NCI-H187 (cell line): ENCODE results near the gene YIPF3.

Source experiments
- DNase-seq, 2 experiments: peaks; one replicate each; lab custom pipeline; 2025; lab: John Stamatoyannopoulos, UW

YIPF3 gene

DNA sequence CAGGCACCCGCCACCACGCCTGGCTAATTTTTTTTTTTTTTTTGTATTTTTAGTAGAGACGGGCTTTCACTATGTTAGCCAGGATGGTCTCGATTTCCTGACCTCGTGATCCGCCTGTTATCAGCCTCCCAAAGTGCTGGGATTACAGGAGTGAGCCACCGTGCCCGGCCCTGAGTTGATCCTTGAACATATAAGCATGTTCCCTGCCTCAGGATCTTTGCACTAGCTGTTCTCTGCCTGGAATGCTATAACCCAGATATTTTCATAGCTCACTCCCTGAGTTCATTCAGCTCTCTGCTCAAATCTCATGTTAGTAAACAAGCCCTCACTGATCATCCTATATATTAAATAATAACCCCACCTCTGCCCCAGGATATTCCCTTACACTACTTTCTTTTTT is 52.4 kb downstream of the YIPF3 start:
- no peak for DNase-seq

DNA sequence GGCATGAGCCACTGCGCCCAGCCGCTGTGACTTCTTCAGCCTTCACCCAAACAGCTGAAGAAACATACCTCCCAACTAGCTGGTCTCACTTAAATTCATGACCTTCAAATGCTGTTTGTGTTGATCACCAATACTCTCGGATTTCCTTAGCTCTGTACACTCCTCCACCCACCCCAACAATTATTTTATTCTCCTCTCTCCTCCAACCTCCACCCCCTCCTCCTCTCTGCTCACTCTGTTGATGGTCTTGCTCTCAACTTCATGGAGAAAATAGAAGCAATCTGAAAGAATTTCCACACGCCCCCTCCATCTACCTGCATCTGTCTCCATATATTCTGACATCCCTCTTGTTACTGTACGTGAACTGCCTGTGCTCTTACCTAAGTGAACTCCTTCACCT is 54.8 kb downstream of the YIPF3 start:
- DNase-seq: no peak
